HFFc6 (cell line): Measurements from ENCODE around the gene FOSB. TPM values are rescaled to one million over a fixed set of nuclear protein-coding genes. Genes with fewer than 3 reads are reported as not detected.

Experiments used
- DNase-seq: peaks from one replicate; pipeline ENCODE4 v3.0.0-alpha.2; 2018
- H3K27ac Mint-ChIP-seq: 2 replicates; pipeline ENCODE4 v1.8.0; 2020; ENCODE audit warnings: mild to moderate bottlenecking, mixed read lengths
- H3K27me3 Mint-ChIP-seq: 2 replicates; pipeline ENCODE4 v1.8.0; 2021; ENCODE audit warnings: mild to moderate bottlenecking, moderate library complexity, mixed read lengths; ENCODE audit not compliant: insufficient read depth
- H3K36me3 Mint-ChIP-seq: 2 replicates; pipeline ENCODE4 v1.8.0; 2021; ENCODE audit warnings: low read depth, mixed read lengths
- H3K4me1 Mint-ChIP-seq: 2 replicates; pipeline ENCODE4 v1.8.0; 2020; ENCODE audit warnings: low read depth, mixed read lengths
- H3K4me3 Mint-ChIP-seq: 2 replicates; pipeline ENCODE4 v1.8.0; 2020; ENCODE audit warnings: mild to moderate bottlenecking, moderate library complexity, mixed read lengths
- H3K9me3 Mint-ChIP-seq: 2 replicates; pipeline ENCODE4 v1.8.0; 2020; ENCODE audit warnings: mild to moderate bottlenecking, mixed read lengths
- total RNA-seq, 6 experiments: library from RNA; stranded (reverse); fragmentation: NEBNext Ultra II Directional; extraction: Animal tissue kit (Norgen Biotek cat#: 25700); gene quantifications; 2 replicates in 1 of 6; 3 replicates in 5 of 6; pipeline ENCODE4 v1.2.3, GENCODE V29; 2021
- TF ChIP-seq, protein P1 (sequence below): fragments of 200-600 bp; sonication (generic); IDR thresholded peaks from 2 replicates; pipeline ENCODE4 v1.5.0; 2021; ENCODE audit warnings: antibody characterized with exemption, mild to moderate bottlenecking

Gene FOSB
- total RNA-seq, 6 experiments from 2014 or later, result 35.0 to 71.5 (median 62.9) TPM

DNA sequence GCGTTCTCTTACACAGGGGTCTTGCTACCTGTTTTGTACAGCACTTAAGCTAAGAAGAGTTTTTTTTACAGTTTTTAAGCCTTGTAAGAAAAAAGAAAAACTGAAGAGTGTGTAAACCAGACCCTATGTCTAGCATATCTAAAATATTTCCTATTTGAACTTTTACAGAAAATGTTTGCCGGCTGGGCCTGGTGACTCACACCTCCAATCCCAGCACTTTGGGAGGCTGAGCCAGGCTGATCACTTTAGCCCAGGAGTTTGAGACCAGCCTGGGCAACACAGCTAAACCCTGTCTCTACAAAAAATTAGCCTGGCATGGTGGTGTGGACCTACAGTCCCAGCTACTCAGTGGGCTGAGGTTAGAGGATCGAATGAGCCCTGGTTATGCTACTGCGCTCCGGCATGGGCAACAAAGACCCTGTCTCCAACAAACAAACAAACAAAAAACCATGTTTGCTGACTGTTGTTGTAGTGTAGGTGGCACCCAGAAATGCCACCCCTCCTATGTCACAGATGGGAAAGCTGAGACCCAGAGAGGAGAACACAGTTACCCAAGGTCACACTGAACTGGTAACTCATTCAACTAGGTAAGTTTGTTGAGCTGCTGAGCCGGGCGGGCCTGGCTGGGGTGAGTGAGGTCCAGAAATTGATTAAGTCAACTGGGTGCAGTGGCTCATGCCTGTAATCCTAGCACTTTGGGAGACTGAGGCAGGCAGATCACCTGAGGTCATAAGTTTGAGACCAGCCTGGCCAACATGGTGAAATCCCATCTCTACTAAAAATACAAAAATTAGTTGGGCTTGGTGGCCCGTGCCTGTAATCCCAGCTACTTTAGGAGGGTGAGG is 37.6 kb downstream of the FOSB start:
- H3K36me3 Mint-ChIP-seq, result peaks cover 11% of the 10 kb centered on the region
- DNase-seq, result peak; percentile 43
- peak overlapping the region; percentile 82 for H3K4me3 Mint-ChIP-seq
- TF ChIP-seq, protein P1, sequence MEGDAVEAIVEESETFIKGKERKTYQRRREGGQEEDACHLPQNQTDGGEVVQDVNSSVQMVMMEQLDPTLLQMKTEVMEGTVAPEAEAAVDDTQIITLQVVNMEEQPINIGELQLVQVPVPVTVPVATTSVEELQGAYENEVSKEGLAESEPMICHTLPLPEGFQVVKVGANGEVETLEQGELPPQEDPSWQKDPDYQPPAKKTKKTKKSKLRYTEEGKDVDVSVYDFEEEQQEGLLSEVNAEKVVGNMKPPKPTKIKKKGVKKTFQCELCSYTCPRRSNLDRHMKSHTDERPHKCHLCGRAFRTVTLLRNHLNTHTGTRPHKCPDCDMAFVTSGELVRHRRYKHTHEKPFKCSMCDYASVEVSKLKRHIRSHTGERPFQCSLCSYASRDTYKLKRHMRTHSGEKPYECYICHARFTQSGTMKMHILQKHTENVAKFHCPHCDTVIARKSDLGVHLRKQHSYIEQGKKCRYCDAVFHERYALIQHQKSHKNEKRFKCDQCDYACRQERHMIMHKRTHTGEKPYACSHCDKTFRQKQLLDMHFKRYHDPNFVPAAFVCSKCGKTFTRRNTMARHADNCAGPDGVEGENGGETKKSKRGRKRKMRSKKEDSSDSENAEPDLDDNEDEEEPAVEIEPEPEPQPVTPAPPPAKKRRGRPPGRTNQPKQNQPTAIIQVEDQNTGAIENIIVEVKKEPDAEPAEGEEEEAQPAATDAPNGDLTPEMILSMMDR, result no peak
- no peaks in the 10 kb centered on the region; the same call in 1 of the 2 replicates for H3K27me3 Mint-ChIP-seq
- H3K27ac Mint-ChIP-seq, result peak overlapping the region; percentile 89
- peaks cover 34% of the 10 kb centered on the region for H3K4me1 Mint-ChIP-seq
- no peaks in the 10 kb centered on the region for H3K9me3 Mint-ChIP-seq

- DNase-seq, result no peak
- Mint-ChIP-seq H3K36me3 (peaks cover 13% of the 10 kb centered on the region), H3K4me3 (peak overlapping the region; percentile 82), H3K27ac (peak overlapping the region; percentile 89), H3K4me1 (peaks cover 35% of the 10 kb centered on the region), H3K27me3 (no peaks in the 10 kb centered on the region; the same call in 1 of the 2 replicates), H3K9me3 (no peaks in the 10 kb centered on the region)
- TF ChIP-seq, protein P1, result no peak
Measured at GRCh38 chr19:45505996-45506245, 38.1 kb downstream of the FOSB start.

DNA sequence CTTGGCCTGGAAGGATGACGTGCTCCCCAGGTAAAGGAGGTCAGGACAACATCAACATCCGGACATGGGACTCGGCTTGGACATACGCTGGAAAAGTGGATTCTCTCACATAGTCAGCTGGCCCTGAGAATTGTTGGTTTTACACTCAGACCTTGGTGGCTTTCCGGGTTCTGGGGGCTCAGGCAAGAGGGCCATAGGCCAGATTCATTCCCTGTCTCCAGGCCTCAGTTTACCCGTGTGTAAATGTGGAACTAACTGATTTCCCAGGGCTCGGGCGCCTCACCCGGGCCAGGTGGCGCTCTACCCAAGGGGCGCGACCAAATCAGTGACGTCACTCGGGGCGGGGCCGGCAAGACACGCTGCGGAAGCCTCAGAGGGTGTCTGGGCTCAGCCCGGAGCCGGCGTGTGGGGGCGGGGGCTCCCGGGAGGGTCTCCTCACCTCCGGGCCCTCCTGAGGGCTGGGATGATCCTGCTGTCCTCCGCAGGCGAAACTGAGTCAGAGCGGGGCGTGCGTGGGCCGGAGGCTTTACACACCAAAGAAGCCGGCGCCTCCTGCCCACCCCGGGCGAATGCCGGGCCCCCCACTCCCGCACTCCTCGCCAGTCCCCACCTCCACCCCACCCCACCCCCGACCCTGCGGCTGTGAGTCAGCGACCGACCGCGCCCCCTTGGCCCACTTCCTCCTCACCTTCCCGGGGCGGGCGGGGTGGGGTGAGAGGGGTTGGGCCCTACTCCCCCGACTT is 38.6 kb downstream of the FOSB start:
- Mint-ChIP-seq H3K4me1 (peaks cover 36% of the 10 kb centered on the region), H3K9me3 (no peaks in the 10 kb centered on the region), H3K4me3 (peak overlapping the region; percentile 95), H3K27me3 (no peaks in the 10 kb centered on the region; the same call in 1 of the 2 replicates), H3K36me3 (peaks cover 17% of the 10 kb centered on the region), H3K27ac (peak overlapping the region; percentile 89)
- DNase-seq, result peak; percentile 84
- TF ChIP-seq, protein P1, result peak; percentile 76

GRCh38 chr19:45506989-45507871 is 39.4 kb downstream of the FOSB start, which contains the start of gene VASP:
Gene VASP (plus strand): TSS chr19:45507479. CDS start chr19:45507772, 293 bp downstream.
- Mint-ChIP-seq H3K9me3 (no peaks in the 10 kb centered on the region), H3K4me1 (peaks cover 36% of the 10 kb centered on the region), H3K4me3 (peak within 1 kb of the TSS; percentile 95), H3K36me3 (peaks cover 17% of the 10 kb centered on the region), H3K27me3 (no peaks in the 10 kb centered on the region; the same call in 1 of the 2 replicates), H3K27ac (peak within 1 kb of the TSS; percentile 89)
- DNase-seq, result peak; percentile 81
- TF ChIP-seq, protein P1, result no peak; the same call in 1 of the 2 replicates

DNA sequence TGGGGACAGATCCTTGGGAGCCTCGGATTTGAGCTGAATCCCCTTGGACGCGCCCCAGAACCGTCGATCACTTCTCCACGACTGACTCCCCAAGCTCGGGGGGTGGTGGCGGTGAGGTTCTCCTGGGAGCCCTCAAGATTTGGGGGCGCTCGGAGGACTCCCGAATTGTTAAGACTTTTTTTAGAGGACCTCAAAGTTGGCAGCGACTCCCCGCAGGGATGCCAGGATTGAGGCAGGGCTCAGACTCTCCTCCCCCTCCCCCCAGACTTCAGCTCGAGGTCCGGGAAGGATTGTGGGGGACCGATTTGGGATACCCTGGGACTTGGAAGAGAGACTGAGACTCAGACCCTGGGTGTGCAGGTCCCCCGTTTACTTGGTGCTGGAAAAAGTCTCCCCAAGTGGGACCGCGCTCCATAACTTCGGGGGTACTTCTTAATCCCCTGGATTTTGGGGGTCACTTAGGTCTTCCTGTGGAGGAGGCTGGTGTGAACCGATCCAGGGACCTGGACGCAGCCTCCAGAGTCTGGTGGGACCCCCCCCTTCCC is 40.1 kb downstream of the FOSB start:
- H3K4me3 Mint-ChIP-seq, result peak overlapping the region; percentile 95
- H3K27ac Mint-ChIP-seq, result peak overlapping the region; percentile 80
- peaks cover 17% of the 10 kb centered on the region for H3K36me3 Mint-ChIP-seq
- peaks cover 36% of the 10 kb centered on the region for H3K4me1 Mint-ChIP-seq
- H3K27me3 Mint-ChIP-seq, result no peaks in the 10 kb centered on the region; the same call in 1 of the 2 replicates
- TF ChIP-seq, protein P1, result no peak
- no peaks in the 10 kb centered on the region for H3K9me3 Mint-ChIP-seq
- DNase-seq, result no peak
